NB4 (cell line): ENCODE measurements around the gene NFIL3.

Experiments used
- DNase-seq: peaks from one replicate; pipeline ENCODE4 v3.0.0; 2010; ENCODE audit warnings: low read depth
- H3K4me3 ChIP-seq: one replicate; pipeline ENCODE4 v1.5.1; 2011; ENCODE audit warnings: mild to moderate bottlenecking, low read depth, low read length, moderate library complexity
- CTCF ChIP-seq: IDR thresholded peaks from one replicate; pipeline ENCODE4 v1.5.1; 2012; ENCODE audit warnings: low read depth, low read length
- MAX ChIP-seq: IDR thresholded peaks from 2 replicates; pipeline ENCODE4 v1.6.1; 2011; ENCODE audit warnings: low read depth, low read length
- MYC ChIP-seq: IDR thresholded peaks from 2 replicates; pipeline ENCODE4 v1.6.1; 2011; ENCODE audit warnings: low read depth, low read length
- POLR2A ChIP-seq: IDR thresholded peaks from 2 replicates; pipeline ENCODE4 v1.6.1; 2011; ENCODE audit warnings: mild to moderate bottlenecking; ENCODE audit not compliant: insufficient read length; ENCODE audit errors: extremely low read depth

Gene NFIL3

GRCh38 chr9:91405343-91406077, 18.1 kb downstream of the NFIL3 start:
- TF ChIP-seq MYC (no peak), CTCF (no peak), MAX (no peak), POLR2A (no peak)
- H3K4me3 ChIP-seq, result no peak overlapping the region
- peak; percentile 76 for DNase-seq

- H3K4me3 ChIP-seq, result no peak overlapping the region
- DNase-seq, result no peak
- no peak for TF ChIP-seq POLR2A
- no peak for TF ChIP-seq CTCF
- no peak for TF ChIP-seq MAX
- TF ChIP-seq MYC, result no peak
These were observed 19.7 kb downstream of the NFIL3 start for GRCh38 chr9:91403665-91404543.

GRCh38 chr9:91398926-91399325, 24.7 kb downstream of the NFIL3 start:
- DNase-seq, result no peak
- TF ChIP-seq MAX (no peak), CTCF (no peak), MYC (no peak), POLR2A (no peak)
- no peak overlapping the region for H3K4me3 ChIP-seq

GRCh38 chr9:91395553-91396471, 27.8 kb downstream of the NFIL3 start:
- TF ChIP-seq POLR2A (no peak), CTCF (no peak), MAX (peak; percentile 54), MYC (no peak)
- DNase-seq, result peak; percentile 76
- no peak overlapping the region for H3K4me3 ChIP-seq

GRCh38 chr9:91395106-91395552, 28.5 kb downstream of the NFIL3 start:
- no peak overlapping the region for H3K4me3 ChIP-seq
- TF ChIP-seq MYC (peak; percentile 91), POLR2A (no peak), MAX (peak; percentile 97), CTCF (no peak)
- DNase-seq, result peak; percentile 89
